Mesenchymal stem cell (in vitro differentiated cells and primary cell): Measurements from ENCODE around the gene NXNL1.

Experiments
- DNase-seq: peaks from one replicate; pipeline ENCODE4 v3.0.0-alpha.2; 2013
- H2AFZ ChIP-seq: one replicate; pipeline ENCODE4 v1.6.1; 2013; ENCODE audit warnings: low read depth, mild to moderate bottlenecking, control low read depth, inconsistent platforms, low read length, moderate library complexity
- H2AK5ac ChIP-seq: 2 replicates; pipeline ENCODE4 v1.6.1; 2013; ENCODE audit warnings: low read length, moderate library complexity, mild to moderate bottlenecking, inconsistent platforms; ENCODE audit not compliant: severe bottlenecking
- H2BK120ac ChIP-seq: one replicate; pipeline ENCODE4 v1.6.1; 2013; ENCODE audit warnings: low read depth, mild to moderate bottlenecking, inconsistent platforms, low read length, moderate library complexity
- H2BK12ac ChIP-seq, 2 experiments: one replicate each; pipeline ENCODE4 v1.6.1; 2013; ENCODE audit warnings: inconsistent platforms in 2 of 2, low read length in 2 of 2, mild to moderate bottlenecking in 2 of 2, moderate library complexity in 2 of 2, control low read depth in 1 of 2
- H2BK15ac ChIP-seq: one replicate; pipeline ENCODE4 v1.6.1; 2013; ENCODE audit warnings: mild to moderate bottlenecking, low read depth, inconsistent platforms; ENCODE audit not compliant: poor library complexity, severe bottlenecking
- H2BK5ac ChIP-seq: 2 replicates; pipeline ENCODE4 v1.6.1; 2013; ENCODE audit warnings: low read depth, mild to moderate bottlenecking, low read length, control low read depth, inconsistent platforms; ENCODE audit not compliant: poor library complexity, severe bottlenecking
- H3K14ac ChIP-seq, 2 experiments: one replicate each; pipeline ENCODE4 v1.6.1; 2013; ENCODE audit warnings: inconsistent platforms in 2 of 2, low read length in 2 of 2, control low read depth in 1 of 2, mild to moderate bottlenecking in 1 of 2, moderate library complexity in 1 of 2
- H3K18ac ChIP-seq, 2 experiments: one replicate each; pipeline ENCODE4 v1.6.1; 2013; ENCODE audit warnings: inconsistent platforms in 2 of 2, low read length in 2 of 2, control low read depth in 1 of 2, low read depth in 1 of 2, mild to moderate bottlenecking in 1 of 2
- H3K23ac ChIP-seq, 2 experiments: one replicate each; pipeline ENCODE4 v1.6.1; 2013; ENCODE audit warnings: inconsistent platforms in 2 of 2, low read length in 2 of 2, mild to moderate bottlenecking in 2 of 2, moderate library complexity in 2 of 2, control low read depth in 1 of 2
- H3K27ac ChIP-seq: 2 replicates; pipeline ENCODE4 v1.5.1; 2013; ENCODE audit warnings: mild to moderate bottlenecking, moderate library complexity, low read length, control low read depth, inconsistent platforms; ENCODE audit not compliant: poor library complexity, severe bottlenecking
- H3K27me3 ChIP-seq, 2 experiments: 2 replicates each; pipeline versions ENCODE4 v1.6.1 to v1.7.0; 2013; ENCODE audit warnings: low read length in 2 of 2, mild to moderate bottlenecking in 2 of 2, moderate library complexity in 2 of 2, control low read depth in 1 of 2, inconsistent platforms in 1 of 2; ENCODE audit not compliant: control insufficient read depth in 1 of 2, insufficient read depth in 1 of 2
- H3K36me3 ChIP-seq, 2 experiments: 2 replicates each; pipeline versions ENCODE4 v1.6.1 to v1.7.0; 2013; ENCODE audit warnings: low read length in 2 of 2, control low read depth in 1 of 2, inconsistent platforms in 1 of 2, low read depth in 1 of 2, mild to moderate bottlenecking in 1 of 2; ENCODE audit not compliant: insufficient read depth in 2 of 2, control insufficient read depth in 1 of 2
- H3K4ac ChIP-seq, 2 experiments: one replicate each; pipeline ENCODE4 v1.6.1; 2013; ENCODE audit warnings: inconsistent platforms in 2 of 2, low read length in 2 of 2, mild to moderate bottlenecking in 2 of 2, moderate library complexity in 2 of 2, control low read depth in 1 of 2, low read depth in 1 of 2
- H3K4me1 ChIP-seq: 2 replicates; pipeline ENCODE4 v1.6.1; 2013; ENCODE audit warnings: low read depth, low read length, control low read depth; ENCODE audit not compliant: control insufficient read depth, insufficient read depth
- H3K4me2 ChIP-seq: 2 replicates; pipeline ENCODE4 v1.6.1; 2013; ENCODE audit warnings: low read length, mild to moderate bottlenecking, inconsistent platforms; ENCODE audit not compliant: poor library complexity, severe bottlenecking
- H3K4me3 ChIP-seq, 2 experiments: 2 replicates each; pipeline versions ENCODE4 v1.5.1 to v1.7.0; 2013; ENCODE audit warnings: low read length in 2 of 2, mild to moderate bottlenecking in 2 of 2, control low read depth in 1 of 2, low read depth in 1 of 2; ENCODE audit not compliant: insufficient read depth in 1 of 2
- H3K79me1 ChIP-seq: replicated peaks from 2 replicates; pipeline ENCODE4 v1.6.1; 2013; ENCODE audit warnings: mild to moderate bottlenecking, control low read depth, low read length, inconsistent platforms; ENCODE audit not compliant: poor library complexity, severe bottlenecking
- H3K9ac ChIP-seq: 2 replicates; pipeline ENCODE4 v1.7.0; 2013; ENCODE audit warnings: mild to moderate bottlenecking, low read length, moderate library complexity
- H3K9me3 ChIP-seq: 2 replicates; pipeline ENCODE4 v1.7.0; 2013; ENCODE audit warnings: mild to moderate bottlenecking, low read length; ENCODE audit not compliant: control insufficient read depth
- H4K8ac ChIP-seq: one replicate; pipeline ENCODE4 v1.6.1; 2013; ENCODE audit warnings: inconsistent platforms, mild to moderate bottlenecking, low read length, moderate library complexity
- H4K91ac ChIP-seq: one replicate; pipeline ENCODE4 v1.6.1; 2013; ENCODE audit warnings: mild to moderate bottlenecking, low read length, inconsistent platforms
- whole genome bisulfite sequencing: methylation state at CpG from one replicate; pipeline ENCODE4 v1.1.7; 2013; ENCODE audit warnings: mixed read lengths; 5-methylcytosine and 5-hydroxymethylcytosine counted together

Gene NXNL1

GRCh38 chr19:17458970-17459369, 1.8 kb downstream of the NXNL1 start:
- no peak overlapping the region for H3K4me2 ChIP-seq

GRCh38 chr19:17457616-17458015, 3.1 kb downstream of the NXNL1 start:
- H4K91ac ChIP-seq: no peak overlapping the region
- H3K27me3 ChIP-seq: peaks cover 27 to 48% of the 10 kb centered on the region in 2 experiments
- H3K4me2 ChIP-seq: no peak overlapping the region
- H2BK120ac ChIP-seq: no peak overlapping the region
- no peak overlapping the region for H3K14ac ChIP-seq
- no peaks in the 10 kb centered on the region for H3K79me1 ChIP-seq
- H2BK15ac ChIP-seq: no peak overlapping the region
- H4K8ac ChIP-seq: no peak overlapping the region
- H2BK12ac ChIP-seq: no peak overlapping the region
- no peak for DNase-seq
- no peaks in the 10 kb centered on the region for H3K9me3 ChIP-seq
- no peak overlapping the region for H2BK5ac ChIP-seq
- 72% methylated on average over 5 of the region's 6 CpGs for WGBS
- no peak overlapping the region for H3K27ac ChIP-seq
- H2AFZ ChIP-seq: no peak overlapping the region
- H3K23ac ChIP-seq: no peak overlapping the region
- no peaks in the 10 kb centered on the region for H3K36me3 ChIP-seq
- no peak overlapping the region for H3K18ac ChIP-seq
- H3K9ac ChIP-seq: no peak overlapping the region
- no peak overlapping the region for H2AK5ac ChIP-seq
- peaks cover 4% of the 10 kb centered on the region for H3K4me1 ChIP-seq
- no peak overlapping the region for H3K4me3 ChIP-seq
- no peak overlapping the region for H3K4ac ChIP-seq

More at GRCh38 chr19:17458970-17459369, 1.8 kb downstream of the NXNL1 start:
- no peak overlapping the region for H4K8ac ChIP-seq
- no peaks in the 10 kb centered on the region for H3K79me1 ChIP-seq
- no peak for DNase-seq
- H3K36me3 ChIP-seq: no peaks in the 10 kb centered on the region
- no peak overlapping the region for H2AFZ ChIP-seq
- H3K9ac ChIP-seq: no peak overlapping the region
- WGBS: 87% methylated on average over 3 of the region's 3 CpGs
- H3K9me3 ChIP-seq: no peaks in the 10 kb centered on the region
- H3K14ac ChIP-seq: no peak overlapping the region
- H3K4me3 ChIP-seq: no peak overlapping the region
- H3K23ac ChIP-seq: no peak overlapping the region
- H2AK5ac ChIP-seq: no peak overlapping the region
- no peak overlapping the region for H3K4ac ChIP-seq
- H3K4me1 ChIP-seq: peaks cover 1% of the 10 kb centered on the region
- no peak overlapping the region for H2BK5ac ChIP-seq
- H2BK15ac ChIP-seq: no peak overlapping the region
- H4K91ac ChIP-seq: no peak overlapping the region
- no peak overlapping the region for H2BK120ac ChIP-seq
- no peak overlapping the region for H3K18ac ChIP-seq
- H2BK12ac ChIP-seq: no peak overlapping the region
- H3K27me3 ChIP-seq: peaks cover 27 to 44% of the 10 kb centered on the region in 2 experiments
- H3K27ac ChIP-seq: no peak overlapping the region

GRCh38 chr19:17456127-17456526, 4.6 kb downstream of the NXNL1 start:
- no peaks in the 10 kb centered on the region for H3K9me3 ChIP-seq
- H3K4me2 ChIP-seq: no peak overlapping the region
- no peak overlapping the region for H2BK5ac ChIP-seq
- no peak overlapping the region for H4K91ac ChIP-seq
- H3K36me3 ChIP-seq: no peaks in the 10 kb centered on the region
- H3K4me1 ChIP-seq: peaks cover 4% of the 10 kb centered on the region
- H3K4ac ChIP-seq: no peak overlapping the region
- DNase-seq: no peak
- no peak overlapping the region for H2AFZ ChIP-seq
- H2BK15ac ChIP-seq: no peak overlapping the region
- no peak overlapping the region for H2AK5ac ChIP-seq
- H3K14ac ChIP-seq: no peak overlapping the region
- no peak overlapping the region for H3K27ac ChIP-seq
- H3K27me3 ChIP-seq: peaks cover 27 to 55% of the 10 kb centered on the region in 2 experiments
- H3K4me3 ChIP-seq: no peak overlapping the region
- H3K23ac ChIP-seq: no peak overlapping the region
- no peak overlapping the region for H2BK120ac ChIP-seq
- H4K8ac ChIP-seq: no peak overlapping the region
- no peak overlapping the region for H3K18ac ChIP-seq
- WGBS: 74% methylated on average over 10 of the region's 11 CpGs
- H3K9ac ChIP-seq: no peak overlapping the region
- H2BK12ac ChIP-seq: no peak overlapping the region
- no peaks in the 10 kb centered on the region for H3K79me1 ChIP-seq

- Histone ChIP-seq H3K18ac (no peak overlapping the region), H3K79me1 (no peaks in the 10 kb centered on the region), H3K23ac (no peak overlapping the region), H2BK5ac (no peak overlapping the region), H3K36me3 (no peaks in the 10 kb centered on the region), H3K27me3 (peaks cover 30 to 50% of the 10 kb centered on the region in 2 experiments), H3K4me2 (no peak overlapping the region), H3K4ac (no peak overlapping the region), H3K9me3 (no peaks in the 10 kb centered on the region), H2AFZ (no peak overlapping the region), H2AK5ac (no peak overlapping the region), H2BK12ac (no peak overlapping the region), H2BK120ac (no peak overlapping the region), H3K4me3 (no peak overlapping the region), H3K4me1 (peaks cover 4% of the 10 kb centered on the region), H3K27ac (no peak overlapping the region), H3K14ac (no peak overlapping the region), H2BK15ac (no peak overlapping the region), H4K91ac (no peak overlapping the region), H3K9ac (no peak overlapping the region), H4K8ac (no peak overlapping the region)
- no peak for DNase-seq
- 35% methylated on average over 44 of the region's 58 CpGs for WGBS
These were observed 5.2 kb downstream of the NXNL1 start for GRCh38 chr19:17455308-17456123.
